ENCODE data around the gene ENAH. TPM values are rescaled to one million over a fixed set of nuclear protein-coding genes. Genes with fewer than 3 reads are reported as not detected.

The ENAH gene
- total and polyA plus RNA-seq, 9 of the 15 experiments (the other 6 are each of a cell fraction or from before 2014, with no cell fraction given) = 0.03 to 1.2 (median 0.15) TPM

GRCh38 chr1:225509376-225509707 is 143.6 kb downstream of the ENAH start:
- FAIRE-seq (no peak), ATAC-seq (peak; percentile 23; the same call in 2 of the 3 replicates), DNase-seq (ENCODE audit: extremely low read depth in 1 of 4, low spot score in 3 of 4) (no peak)
- H3K36me3 ChIP-seq (ENCODE audit: control insufficient read depth, insufficient read depth, low read length) = no peaks in the 10 kb centered on the region
- POLR2A ChIA-PET = interaction anchor here (0.5 to 3.3 kb wide), 3 partner anchors 9 to 364 kb away, joined by 3 to 14 read pairs (median 4); no protein-coding TSS in a partner anchor
- no TSS peak for BruUV-seq (replicated peaks)
- H3K4me1 ChIP-seq (replicated peaks in 1 of 2; ENCODE audit: control insufficient read depth in 2 of 2, insufficient read depth in 2 of 2, low read length in 2 of 2) = no peaks in the 10 kb centered on the region
- H3K27me3 ChIP-seq (ENCODE audit: control insufficient read depth in 2 of 2, insufficient read depth in 2 of 2, low read length in 2 of 2) = peaks cover 15 to 23% of the 10 kb centered on the region in 2 experiments
- H2AFZ ChIP-seq (ENCODE audit: low read depth, low read length) = no peak overlapping the region
- no peak overlapping the region for H3K4me3 ChIP-seq
- no peak overlapping the region for H3K27ac ChIP-seq (ENCODE audit: extremely low read depth, low read depth, low read length)
- H3K9me3 ChIP-seq (replicated peaks; ENCODE audit: control insufficient read depth, insufficient read depth, low read depth, low read length) = no peaks in the 10 kb centered on the region
- H3K79me2 ChIP-seq (ENCODE audit: control insufficient read depth, insufficient read depth, low read length) = no peaks in the 10 kb centered on the region
- H3K9ac ChIP-seq (ENCODE audit: insufficient read depth in 1 of 2, low read depth in 2 of 2, low read length in 2 of 2) = no peak overlapping the region
- TF ChIP-seq KAT2B (IDR thresholded peaks at IDR 0.05; ENCODE audit: low read depth, low read length) (no peak), TCFL5 (CRISPR knock-in tag; conservative IDR thresholded peaks at IDR 0.05) (no peak), ZMIZ1 (IDR thresholded peaks at IDR 0.05; ENCODE audit: low read depth in 2 of 2, low read length in 2 of 2) (no peak), PURB (CRISPR knock-in tag; IDR thresholded peaks at IDR 0.05; ENCODE audit: low read depth) (no peak), CCAR2 (IDR thresholded peaks at IDR 0.05; ENCODE audit: low read depth, low read length) (no peak), ZNF277 (CRISPR knock-in tag; IDR thresholded peaks at IDR 0.05; ENCODE audit: borderline replicate concordance) (no peak), XRCC3 (IDR thresholded peaks at IDR 0.05) (no peak), PTTG1 (tag; IDR thresholded peaks at IDR 0.05; ENCODE audit: low read depth) (no peak), BCLAF1 (IDR thresholded peaks at IDR 0.05; ENCODE audit: borderline replicate concordance in 1 of 2, control insufficient read depth in 1 of 2, low read depth in 2 of 2, low read length in 1 of 2) (no peak), LARP7 (IDR thresholded peaks at IDR 0.05) (no peak), ZZZ3 (IDR thresholded peaks at IDR 0.05) (no peak), RFX5 (IDR thresholded peaks at IDR 0.05; ENCODE audit: low read depth, low read length) (no peak), MTA2 (IDR thresholded peaks at IDR 0.05; ENCODE audit: low read depth) (no peak), HIVEP1 (CRISPR knock-in tag; IDR thresholded peaks at IDR 0.05) (no peak), TBL1XR1 (IDR thresholded peaks at IDR 0.05; ENCODE audit: low read length in 2 of 2) (no peak), GABPB2 (CRISPR knock-in tag; conservative IDR thresholded peaks at IDR 0.05) (no peak), NELFE (IDR thresholded peaks at IDR 0.05; ENCODE audit: insufficient read depth, insufficient read length) (no peak)
- intact Hi-C loops (cut with micrococcal nuclease) (no loop called here), in situ Hi-C loops (cut with MboI) (no loop called here)
- no peaks in the 10 kb centered on the region for H3K9me1 ChIP-seq (ENCODE audit: control insufficient read depth, insufficient read depth, low read length)
- 0% methylated on average over 2 of the region's 2 CpGs for WGBS (ENCODE audit: insufficient coverage, low coverage, missing lambda C conversion rate)
- no peaks in the 10 kb centered on the region for H4K20me1 ChIP-seq (replicated peaks; ENCODE audit: control insufficient read depth, insufficient read depth, low read length)
- CTCF ChIA-PET (ENCODE audit: low intra/inter-chr PET ratio) = no interaction called here
- no peak overlapping the region for H3K4me2 ChIP-seq (ENCODE audit: insufficient read depth, low read length)
